Gastrocnemius medialis (tissue), 4 donors: ENCODE results near the gene RPN2.

Source experiments
- POLR2A ChIP-seq, 2 donors: fragments of 450-650 bp; IDR thresholded peaks; one replicate each; pipeline ENCODE4 v1.6.1; 2017; ENCODE audit warnings: antibody characterized with exemption in 2 of 2, mild to moderate bottlenecking in 2 of 2, moderate library complexity in 2 of 2
- TF ChIP-seq, protein P1 (sequence below), 5 experiments: fragments of 450-650 bp in 3 of 5; fragments of 200-600 bp in 2 of 5; sonication (generic) in 2 of 5; IDR thresholded peaks in 4 of 5; conservative IDR thresholded peaks in 1 of 5; 1 replicate in 4 of 5; 2 replicates in 1 of 5; pipeline ENCODE4 v1.5.1; 2016 to 2019; ENCODE audit warnings: antibody characterized with exemption in 5 of 5, mild to moderate bottlenecking in 3 of 5, moderate library complexity in 3 of 5

GRCh38 chr20:37270576-37271420 lies 91.7 kb downstream of the RPN2 start:
- TF ChIP-seq, protein P1, sequence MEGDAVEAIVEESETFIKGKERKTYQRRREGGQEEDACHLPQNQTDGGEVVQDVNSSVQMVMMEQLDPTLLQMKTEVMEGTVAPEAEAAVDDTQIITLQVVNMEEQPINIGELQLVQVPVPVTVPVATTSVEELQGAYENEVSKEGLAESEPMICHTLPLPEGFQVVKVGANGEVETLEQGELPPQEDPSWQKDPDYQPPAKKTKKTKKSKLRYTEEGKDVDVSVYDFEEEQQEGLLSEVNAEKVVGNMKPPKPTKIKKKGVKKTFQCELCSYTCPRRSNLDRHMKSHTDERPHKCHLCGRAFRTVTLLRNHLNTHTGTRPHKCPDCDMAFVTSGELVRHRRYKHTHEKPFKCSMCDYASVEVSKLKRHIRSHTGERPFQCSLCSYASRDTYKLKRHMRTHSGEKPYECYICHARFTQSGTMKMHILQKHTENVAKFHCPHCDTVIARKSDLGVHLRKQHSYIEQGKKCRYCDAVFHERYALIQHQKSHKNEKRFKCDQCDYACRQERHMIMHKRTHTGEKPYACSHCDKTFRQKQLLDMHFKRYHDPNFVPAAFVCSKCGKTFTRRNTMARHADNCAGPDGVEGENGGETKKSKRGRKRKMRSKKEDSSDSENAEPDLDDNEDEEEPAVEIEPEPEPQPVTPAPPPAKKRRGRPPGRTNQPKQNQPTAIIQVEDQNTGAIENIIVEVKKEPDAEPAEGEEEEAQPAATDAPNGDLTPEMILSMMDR (IDR thresholded peaks at IDR 0.05 in 4 of 5, conservative IDR thresholded peaks at IDR 0.05 in 1 of 5): no peak
- TF ChIP-seq POLR2A (IDR thresholded peaks at IDR 0.05): no peak
